ENCODE results near the gene TMEM120B. TPM values are rescaled to one million over a fixed set of nuclear protein-coding genes. Genes with fewer than 3 reads are reported as not detected.

The TMEM120B gene
- total and polyA plus RNA-seq, 8 donors, result 8.5 to 17.7 (median 12.0) TPM

DNA sequence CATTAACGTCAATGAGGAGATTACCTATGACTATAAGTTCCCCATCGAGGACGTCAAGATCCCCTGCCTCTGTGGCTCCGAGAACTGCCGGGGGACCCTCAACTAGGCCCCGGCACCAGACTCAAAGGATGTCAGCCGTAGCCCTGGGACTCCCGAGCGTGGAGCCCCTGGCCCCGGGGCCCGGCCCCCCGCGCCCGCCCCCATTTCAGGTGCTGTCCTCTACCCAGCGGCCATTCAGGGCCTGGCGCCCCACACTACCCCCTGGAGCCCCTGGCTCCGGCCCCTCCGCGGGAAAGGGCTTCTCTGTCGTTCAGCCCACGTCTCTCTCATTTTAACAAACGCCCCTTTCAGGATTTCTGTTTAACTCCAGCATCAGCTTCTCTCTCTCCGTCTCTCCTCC, 117.6 kb downstream of the TMEM120B start:
- DNase-seq, result no peak
- TF ChIP-seq, protein P1, sequence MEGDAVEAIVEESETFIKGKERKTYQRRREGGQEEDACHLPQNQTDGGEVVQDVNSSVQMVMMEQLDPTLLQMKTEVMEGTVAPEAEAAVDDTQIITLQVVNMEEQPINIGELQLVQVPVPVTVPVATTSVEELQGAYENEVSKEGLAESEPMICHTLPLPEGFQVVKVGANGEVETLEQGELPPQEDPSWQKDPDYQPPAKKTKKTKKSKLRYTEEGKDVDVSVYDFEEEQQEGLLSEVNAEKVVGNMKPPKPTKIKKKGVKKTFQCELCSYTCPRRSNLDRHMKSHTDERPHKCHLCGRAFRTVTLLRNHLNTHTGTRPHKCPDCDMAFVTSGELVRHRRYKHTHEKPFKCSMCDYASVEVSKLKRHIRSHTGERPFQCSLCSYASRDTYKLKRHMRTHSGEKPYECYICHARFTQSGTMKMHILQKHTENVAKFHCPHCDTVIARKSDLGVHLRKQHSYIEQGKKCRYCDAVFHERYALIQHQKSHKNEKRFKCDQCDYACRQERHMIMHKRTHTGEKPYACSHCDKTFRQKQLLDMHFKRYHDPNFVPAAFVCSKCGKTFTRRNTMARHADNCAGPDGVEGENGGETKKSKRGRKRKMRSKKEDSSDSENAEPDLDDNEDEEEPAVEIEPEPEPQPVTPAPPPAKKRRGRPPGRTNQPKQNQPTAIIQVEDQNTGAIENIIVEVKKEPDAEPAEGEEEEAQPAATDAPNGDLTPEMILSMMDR (IDR thresholded peaks at IDR 0.05), result no peak
- Histone ChIP-seq H3K4me3 (no peak overlapping the region), H3K4me1 (peaks cover 0 to 2% of the 10 kb centered on the region in 2 donors), H3K36me3 (peaks cover 0 to 74% of the 10 kb centered on the region in 2 donors), H3K27me3 (no peaks in the 10 kb centered on the region), H3K9me3 (no peaks in the 10 kb centered on the region), H3K27ac (no peak overlapping the region)
- no peak for ATAC-seq
- intact Hi-C loops (cut with DNase I), result no loop called here

DNA sequence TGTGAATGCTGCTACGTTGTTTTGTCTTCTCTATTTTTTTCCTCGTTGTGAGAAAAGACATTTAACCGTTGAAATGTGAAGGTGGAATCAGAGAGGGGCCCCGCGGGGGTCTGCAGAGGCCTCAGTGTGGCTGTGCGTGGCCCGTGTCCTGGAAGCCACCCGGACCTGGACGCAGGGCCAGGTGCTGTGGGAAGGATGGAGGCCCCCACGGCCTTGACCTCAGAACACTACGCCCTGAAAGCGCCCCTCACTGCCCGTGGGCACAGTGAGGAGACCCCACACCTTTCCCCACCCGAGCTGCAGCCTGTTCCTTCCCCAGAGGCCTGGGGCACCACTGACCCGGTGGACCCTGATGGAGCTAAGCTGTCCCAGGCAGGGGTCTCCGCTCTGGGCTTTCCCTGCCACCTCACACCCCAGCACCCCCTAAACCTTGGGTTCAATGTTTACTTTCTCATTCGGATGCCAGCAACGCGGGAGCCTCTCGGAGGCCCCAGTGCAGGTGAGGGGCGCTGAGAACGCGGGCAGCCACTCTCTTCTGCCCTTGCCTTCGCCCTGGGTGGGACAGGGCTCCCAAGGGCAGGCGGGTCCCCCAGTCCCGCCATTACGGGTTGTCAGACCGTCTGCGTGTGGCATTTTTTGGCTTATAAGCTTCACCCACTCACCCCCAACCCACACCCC, 118.2 kb downstream of the TMEM120B start:
- TF ChIP-seq, protein P1 (IDR thresholded peaks at IDR 0.05), result no peak
- no peak overlapping the region for H3K4me3 ChIP-seq
- no peak overlapping the region for H3K27ac ChIP-seq
- ATAC-seq (no peak), DNase-seq (no peak)
- peaks cover 0 to 68% of the 10 kb centered on the region in 2 donors for H3K36me3 ChIP-seq
- H3K9me3 ChIP-seq, result no peaks in the 10 kb centered on the region
- H3K27me3 ChIP-seq, result no peaks in the 10 kb centered on the region
- H3K4me1 ChIP-seq, result peaks cover 0 to 8% of the 10 kb centered on the region in 2 donors
- intact Hi-C loops (cut with DNase I), result no loop called here

Other genes with a start within 250 kb of the TMEM120B start
- gene KDM2B, start 131.7 kb upstream of the TMEM120B start, total RNA-seq, result 10 to 100 TPM; 22.9 to 37.1 TPM
- 10 to 100 TPM; 36.7 to 44.7 (median 39.1) TPM for gene KDM2B, start 131.7 kb upstream of the TMEM120B start, polyA plus RNA-seq (ENCODE audit: insufficient read length in 6 of 6)
- 10 to 100 TPM; 25.2 to 39.5 TPM for gene ORAI1, start 86.2 kb upstream of the TMEM120B start, total RNA-seq
- 10 to 100 TPM in 5 of 6 donors, 1 to 10 TPM in 1; 8.9 to 15.8 (median 12.1) TPM for gene ORAI1, start 86.2 kb upstream of the TMEM120B start, polyA plus RNA-seq (ENCODE audit: insufficient read length in 6 of 6)
- gene MORN3, start 43.1 kb upstream of the TMEM120B start, total RNA-seq, result 1 to 10 TPM in 1 of 2 donors, under 1 TPM in 1; 0.17 to 1.0 TPM
- gene MORN3, start 43.1 kb upstream of the TMEM120B start, polyA plus RNA-seq (ENCODE audit: insufficient read length in 6 of 6), result 1 to 10 TPM; 1.2 to 2.8 (median 1.6) TPM
- 10 to 100 TPM; 37.6 to 48.3 TPM for gene RHOF, start 80.9 kb downstream of the TMEM120B start, total RNA-seq
- 10 to 100 TPM in 5 of 6 donors, 1 to 10 TPM in 1; 8.5 to 14.4 (median 11.3) TPM for gene RHOF, start 80.9 kb downstream of the TMEM120B start, polyA plus RNA-seq (ENCODE audit: insufficient read length in 6 of 6)
- 10 to 100 TPM; 18.9 to 23.4 TPM for gene SETD1B, start 91.3 kb downstream of the TMEM120B start, total RNA-seq
- gene SETD1B, start 91.3 kb downstream of the TMEM120B start, polyA plus RNA-seq (ENCODE audit: insufficient read length in 6 of 6), result 10 to 100 TPM; 12.1 to 17.0 (median 14.7) TPM
- 1 to 10 TPM in 1 of 2 donors, under 1 TPM in 1; 0.85 to 2.1 TPM for gene HPD, start 146.1 kb downstream of the TMEM120B start, total RNA-seq
- under 1 TPM in 3 of 6 donors, not detected in 3; 0.11 to 0.30 (median 0.15) TPM for gene HPD, start 146.1 kb downstream of the TMEM120B start, polyA plus RNA-seq (ENCODE audit: insufficient read length in 6 of 6)
- 10 to 100 TPM; 39.3 to 53.8 TPM for gene PSMD9, start 176.0 kb downstream of the TMEM120B start, total RNA-seq
- 10 to 100 TPM; 44.2 to 49.9 (median 45.4) TPM for gene PSMD9, start 176.0 kb downstream of the TMEM120B start, polyA plus RNA-seq (ENCODE audit: insufficient read length in 6 of 6)
- gene CFAP251, start 205.8 kb downstream of the TMEM120B start, total RNA-seq, result 1 to 10 TPM; 5.2 to 8.4 TPM
- gene CFAP251, start 205.8 kb downstream of the TMEM120B start, polyA plus RNA-seq (ENCODE audit: insufficient read length in 6 of 6), result 10 to 100 TPM in 4 of 6 donors, 1 to 10 TPM in 2; 3.9 to 13.3 (median 10.9) TPM